Keratinocyte (primary cell): Measurements from ENCODE around the gene TMOD1.

Source experiments
- EZH2 ChIP-seq: IDR thresholded peaks from one replicate; pipeline ENCODE4 v1.6.1; 2012; ENCODE audit warnings: inconsistent platforms, mild to moderate bottlenecking, low read length, moderate library complexity
- TF ChIP-seq, protein P1 (sequence below), 3 experiments: IDR thresholded peaks in 1 of 3; conservative IDR thresholded peaks in 1 of 3; optimal IDR thresholded peaks in 1 of 3; 2 replicates in 2 of 3; 3 replicates in 1 of 3; pipeline versions ENCODE3 to v1.5.1; 2011; ENCODE audit warnings: low read length in 3 of 3, mild to moderate bottlenecking in 3 of 3, moderate library complexity in 2 of 3, control low read depth in 1 of 3, inconsistent platforms in 1 of 3; ENCODE audit not compliant: insufficient read depth in 2 of 3; ENCODE audit errors: extremely low read depth in 1 of 3

DNA sequence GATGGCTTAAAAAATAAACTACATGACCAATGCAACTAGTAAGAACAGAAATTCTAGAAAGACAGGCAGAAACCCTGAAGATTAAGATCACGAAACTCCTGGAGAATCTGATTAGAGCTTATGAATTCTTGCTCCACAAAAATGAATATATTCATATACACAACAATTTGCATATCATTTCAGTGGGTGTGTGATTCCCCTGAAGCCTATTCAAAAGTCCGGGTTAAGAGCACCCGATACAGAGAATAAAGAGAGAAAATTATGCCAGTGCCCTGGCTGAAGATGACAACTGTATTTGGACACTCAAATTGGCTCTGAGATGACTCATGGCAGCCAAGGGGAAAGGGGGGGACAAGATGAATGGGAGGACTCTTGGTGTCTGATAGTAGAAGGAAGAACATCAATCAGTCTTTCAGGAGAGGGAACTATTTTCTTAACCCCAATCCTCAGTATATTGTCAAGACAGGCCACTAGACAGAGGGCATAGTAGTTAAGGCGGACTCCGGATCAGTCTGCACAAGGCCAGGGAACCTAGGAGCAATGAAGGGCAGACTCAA, 6.0 kb downstream of the TMOD1 start:
- TF ChIP-seq, protein P1, sequence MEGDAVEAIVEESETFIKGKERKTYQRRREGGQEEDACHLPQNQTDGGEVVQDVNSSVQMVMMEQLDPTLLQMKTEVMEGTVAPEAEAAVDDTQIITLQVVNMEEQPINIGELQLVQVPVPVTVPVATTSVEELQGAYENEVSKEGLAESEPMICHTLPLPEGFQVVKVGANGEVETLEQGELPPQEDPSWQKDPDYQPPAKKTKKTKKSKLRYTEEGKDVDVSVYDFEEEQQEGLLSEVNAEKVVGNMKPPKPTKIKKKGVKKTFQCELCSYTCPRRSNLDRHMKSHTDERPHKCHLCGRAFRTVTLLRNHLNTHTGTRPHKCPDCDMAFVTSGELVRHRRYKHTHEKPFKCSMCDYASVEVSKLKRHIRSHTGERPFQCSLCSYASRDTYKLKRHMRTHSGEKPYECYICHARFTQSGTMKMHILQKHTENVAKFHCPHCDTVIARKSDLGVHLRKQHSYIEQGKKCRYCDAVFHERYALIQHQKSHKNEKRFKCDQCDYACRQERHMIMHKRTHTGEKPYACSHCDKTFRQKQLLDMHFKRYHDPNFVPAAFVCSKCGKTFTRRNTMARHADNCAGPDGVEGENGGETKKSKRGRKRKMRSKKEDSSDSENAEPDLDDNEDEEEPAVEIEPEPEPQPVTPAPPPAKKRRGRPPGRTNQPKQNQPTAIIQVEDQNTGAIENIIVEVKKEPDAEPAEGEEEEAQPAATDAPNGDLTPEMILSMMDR (optimal IDR thresholded peaks at IDR 0.05 in 1 of 3, IDR thresholded peaks at IDR 0.05 in 1 of 3, conservative IDR thresholded peaks at IDR 0.05 in 1 of 3; ENCODE audit: extremely low read depth in 1 of 3, insufficient read depth in 2 of 3, low read length in 3 of 3) = no peak
- no peak for TF ChIP-seq EZH2
